Caco-2 (cell line): ENCODE measurements around the gene GALNT17. TPM values are rescaled to one million over a fixed set of nuclear protein-coding genes. Genes with fewer than 3 reads are reported as not detected.

ENCODE experiments used
- BruUV-seq: library from RNA; stranded (reverse); fragments of 400-500 nt; replicated peaks from 2 replicates; lab custom pipeline; 2021; lab: Mats Ljungman, UMichigan
- CTCF ChIA-PET: fragments of 300-600 bp; sonication (Branson Sonifier 250); formaldehyde crosslinking; loops from one replicate; lab custom pipeline; 2022; ENCODE audit warnings: antibody characterized with exemption; lab: Charles Lee
- POLR2A ChIA-PET: fragments of 300-600 bp; sonication (Branson Sonifier 250); formaldehyde crosslinking; loops from one replicate; lab custom pipeline; 2022; ENCODE audit warnings: antibody characterized with exemption; lab: Charles Lee
- DNase-seq, 2 experiments: peaks; one replicate each; pipeline versions ENCODE4 v3.0.0 to v3.0.0-alpha.2; 2020 to 2022
- H3K27me3 ChIP-seq: replicated peaks from 2 replicates; pipeline ENCODE4 v1.6.0; 2011; ENCODE audit warnings: low read length; ENCODE audit not compliant: control insufficient read depth, insufficient read depth
- H3K36me3 ChIP-seq: 2 replicates; pipeline ENCODE4 v1.5.1; 2011; ENCODE audit warnings: low read length; ENCODE audit not compliant: control insufficient read depth, insufficient read depth
- H3K4me1 ChIP-seq: fragments of 250-450 bp; sonication (Bioruptor Pico); 2 replicates; pipeline ENCODE4 v1.5.1; 2020; ENCODE audit warnings: mild to moderate bottlenecking
- H3K4me3 ChIP-seq: 2 replicates; pipeline ENCODE4 v1.5.1; 2011; ENCODE audit warnings: low read depth, mild to moderate bottlenecking, control low read depth, low read length
- H3K9me3 ChIP-seq: fragments of 250-450 bp; sonication (Bioruptor Pico); 2 replicates; pipeline ENCODE4 v1.5.1; 2020; ENCODE audit warnings: mild to moderate bottlenecking, moderate library complexity
- H3K27ac Mint-ChIP-seq: one replicate; pipeline ENCODE4 v1.8.0; 2022; ENCODE audit warnings: mixed read lengths; ENCODE audit not compliant: unreplicated experiment
- H3K27me3 Mint-ChIP-seq: one replicate; pipeline ENCODE4 v1.8.0; 2022; ENCODE audit warnings: mixed read lengths; ENCODE audit not compliant: insufficient read depth, unreplicated experiment
- H3K36me3 Mint-ChIP-seq: one replicate; pipeline ENCODE4 v1.8.0; 2022; ENCODE audit warnings: mild to moderate bottlenecking, mixed read lengths; ENCODE audit not compliant: insufficient read depth, unreplicated experiment
- H3K4me1 Mint-ChIP-seq: one replicate; pipeline ENCODE4 v1.8.0; 2022; ENCODE audit warnings: low read depth, mixed read lengths; ENCODE audit not compliant: unreplicated experiment
- H3K4me3 Mint-ChIP-seq: one replicate; pipeline ENCODE4 v1.8.0; 2022; ENCODE audit warnings: mild to moderate bottlenecking, moderate library complexity, mixed read lengths; ENCODE audit not compliant: unreplicated experiment
- H3K9me3 Mint-ChIP-seq: one replicate; pipeline ENCODE4 v1.8.0; 2022; ENCODE audit warnings: mixed read lengths; ENCODE audit not compliant: unreplicated experiment
- intact Hi-C: fragments of 100-400 bp; cut with micrococcal nuclease; formaldehyde crosslinking; loops from one replicate; pipeline ENCODE4 v1.10.0; 2022; ENCODE audit not compliant: unreplicated experiment
- total RNA-seq: library from RNA; stranded (reverse); gene quantifications from 2 replicates; pipeline ENCODE4 v1.2.3, GENCODE V29; 2022
- TF ChIP-seq, protein P1 (sequence below), 2 experiments: fragments of 200-600 bp in 1 of 2; IDR thresholded peaks; 1 replicate in 1 of 2; 2 replicates in 1 of 2; pipeline versions ENCODE4 v1.5.1 to v1.8.0; 2011 to 2022; ENCODE audit warnings: antibody characterized with exemption in 1 of 2, control low read depth in 1 of 2, inconsistent platforms in 1 of 2, low read depth in 1 of 2, low read length in 1 of 2, mild to moderate bottlenecking in 1 of 2, moderate library complexity in 1 of 2; ENCODE audit not compliant: insufficient read depth in 1 of 2, severe bottlenecking in 1 of 2, unreplicated experiment in 1 of 2

Gene GALNT17
- total RNA-seq, 1 experiment from 2014 or later = not detected

GRCh38 chr7:71636329-71636728 is 504.4 kb downstream of the GALNT17 start:
- intact Hi-C loops = no loop called here
- no peaks in the 10 kb centered on the region for H3K27me3 Mint-ChIP-seq
- no peak overlapping the region for H3K4me3 ChIP-seq
- peaks cover 35% of the 10 kb centered on the region for H3K9me3 Mint-ChIP-seq
- no peaks in the 10 kb centered on the region for H3K4me1 ChIP-seq
- no TSS peak for BruUV-seq
- no peak for DNase-seq
- H3K36me3 Mint-ChIP-seq = no peaks in the 10 kb centered on the region
- no peaks in the 10 kb centered on the region for H3K9me3 ChIP-seq
- H3K27me3 ChIP-seq = no peaks in the 10 kb centered on the region
- ChIA-PET CTCF (no interaction called here), POLR2A (no interaction called here)
- TF ChIP-seq, protein P1, sequence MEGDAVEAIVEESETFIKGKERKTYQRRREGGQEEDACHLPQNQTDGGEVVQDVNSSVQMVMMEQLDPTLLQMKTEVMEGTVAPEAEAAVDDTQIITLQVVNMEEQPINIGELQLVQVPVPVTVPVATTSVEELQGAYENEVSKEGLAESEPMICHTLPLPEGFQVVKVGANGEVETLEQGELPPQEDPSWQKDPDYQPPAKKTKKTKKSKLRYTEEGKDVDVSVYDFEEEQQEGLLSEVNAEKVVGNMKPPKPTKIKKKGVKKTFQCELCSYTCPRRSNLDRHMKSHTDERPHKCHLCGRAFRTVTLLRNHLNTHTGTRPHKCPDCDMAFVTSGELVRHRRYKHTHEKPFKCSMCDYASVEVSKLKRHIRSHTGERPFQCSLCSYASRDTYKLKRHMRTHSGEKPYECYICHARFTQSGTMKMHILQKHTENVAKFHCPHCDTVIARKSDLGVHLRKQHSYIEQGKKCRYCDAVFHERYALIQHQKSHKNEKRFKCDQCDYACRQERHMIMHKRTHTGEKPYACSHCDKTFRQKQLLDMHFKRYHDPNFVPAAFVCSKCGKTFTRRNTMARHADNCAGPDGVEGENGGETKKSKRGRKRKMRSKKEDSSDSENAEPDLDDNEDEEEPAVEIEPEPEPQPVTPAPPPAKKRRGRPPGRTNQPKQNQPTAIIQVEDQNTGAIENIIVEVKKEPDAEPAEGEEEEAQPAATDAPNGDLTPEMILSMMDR (IDR thresholded peaks at IDR 0.05; ENCODE audit: insufficient read depth in 1 of 2, low read depth in 1 of 2, low read length in 1 of 2, severe bottlenecking in 1 of 2, unreplicated experiment in 1 of 2) = no peak
- no peak overlapping the region for H3K4me3 Mint-ChIP-seq
- no peaks in the 10 kb centered on the region for H3K4me1 Mint-ChIP-seq
- H3K36me3 ChIP-seq = no peaks in the 10 kb centered on the region
- H3K27ac Mint-ChIP-seq = no peak overlapping the region

- no peaks in the 10 kb centered on the region for H3K4me1 ChIP-seq
- intact Hi-C loops = no loop called here
- no peaks in the 10 kb centered on the region for H3K9me3 ChIP-seq
- Mint-ChIP-seq H3K36me3 (no peaks in the 10 kb centered on the region), H3K27me3 (no peaks in the 10 kb centered on the region), H3K9me3 (peaks cover 29% of the 10 kb centered on the region), H3K4me1 (no peaks in the 10 kb centered on the region), H3K27ac (no peak overlapping the region), H3K4me3 (no peak overlapping the region)
- TF ChIP-seq, protein P1 (IDR thresholded peaks at IDR 0.05; ENCODE audit: insufficient read depth in 1 of 2, low read depth in 1 of 2, low read length in 1 of 2, severe bottlenecking in 1 of 2, unreplicated experiment in 1 of 2) = no peak
- POLR2A ChIA-PET = no interaction called here
- H3K27me3 ChIP-seq = no peaks in the 10 kb centered on the region
- H3K36me3 ChIP-seq = no peaks in the 10 kb centered on the region
- no peak for DNase-seq
- CTCF ChIA-PET = no interaction called here
- no TSS peak for BruUV-seq
- H3K4me3 ChIP-seq = no peak overlapping the region
These were observed 505.6 kb downstream of the GALNT17 start for GRCh38 chr7:71637578-71637977.

DNA sequence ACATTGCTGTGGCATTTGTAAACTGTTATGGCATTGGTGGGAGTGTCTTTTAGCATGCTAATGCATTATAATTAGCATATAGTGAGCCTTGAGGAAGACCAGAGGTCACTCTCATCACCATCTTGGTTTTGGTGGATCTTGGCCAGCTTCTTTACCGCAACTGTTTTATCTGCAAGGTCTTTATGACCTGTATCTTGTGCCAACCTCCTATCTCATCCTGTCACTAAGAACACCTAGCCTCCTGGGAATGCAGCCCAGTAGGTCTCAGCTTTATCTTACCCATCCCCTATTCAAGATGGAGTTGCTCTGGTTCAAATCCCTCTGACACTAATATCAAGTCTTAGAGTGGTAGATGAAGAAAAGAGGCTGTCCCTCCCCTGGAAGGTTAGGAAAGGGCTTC is 506.2 kb downstream of the GALNT17 start:
- no peaks in the 10 kb centered on the region for H3K27me3 Mint-ChIP-seq
- CTCF ChIA-PET = no interaction called here
- no TSS peak for BruUV-seq
- H3K36me3 Mint-ChIP-seq = no peaks in the 10 kb centered on the region
- Histone ChIP-seq H3K4me1 (no peaks in the 10 kb centered on the region), H3K36me3 (no peaks in the 10 kb centered on the region), H3K4me3 (no peak overlapping the region), H3K27me3 (no peaks in the 10 kb centered on the region), H3K9me3 (no peaks in the 10 kb centered on the region)
- peaks cover 29% of the 10 kb centered on the region for H3K9me3 Mint-ChIP-seq
- DNase-seq = no peak
- POLR2A ChIA-PET = no interaction called here
- no peaks in the 10 kb centered on the region for H3K4me1 Mint-ChIP-seq
- no peak overlapping the region for H3K27ac Mint-ChIP-seq
- no peak overlapping the region for H3K4me3 Mint-ChIP-seq
- intact Hi-C loops = no loop called here
- TF ChIP-seq, protein P1 (IDR thresholded peaks at IDR 0.05; ENCODE audit: insufficient read depth in 1 of 2, low read depth in 1 of 2, low read length in 1 of 2, severe bottlenecking in 1 of 2, unreplicated experiment in 1 of 2) = no peak
